ENCODE data around the gene BICRA.
"Not testable (repeated sequence)": the region's sequence is repeated elsewhere in the genome, so short reads cannot be mapped to it uniquely, and the experiment has no call there.

The BICRA gene

DNA sequence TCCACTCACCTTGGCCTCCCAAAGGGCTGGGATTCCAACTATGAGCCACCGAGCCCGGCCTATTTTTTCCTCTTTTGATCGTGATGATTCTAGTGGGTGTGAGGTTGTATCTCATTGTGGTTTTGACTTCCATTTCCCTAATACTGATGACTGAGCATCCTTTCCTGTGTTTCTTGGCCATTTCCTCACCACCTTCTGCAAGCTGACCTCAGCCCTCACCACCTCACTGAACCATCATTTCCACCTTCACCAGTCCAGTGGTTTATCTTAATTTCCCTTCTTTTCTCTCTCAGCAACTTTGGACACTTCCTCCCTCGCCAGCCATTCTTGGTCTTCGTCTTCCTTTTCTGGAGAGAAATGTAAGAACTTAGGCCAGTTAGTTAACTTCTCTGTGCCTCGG lies 13.0 kb upstream of the BICRA start:
- Mint-ChIP-seq H3K27ac (no peak overlapping the region), H3K27me3 (no peaks in the 10 kb centered on the region), H3K9me3 (ENCODE audit: low read depth) (no peaks in the 10 kb centered on the region), H3K4me3 (no peak overlapping the region), H3K36me3 (no peaks in the 10 kb centered on the region), H3K4me1 (ENCODE audit: low read depth) (peaks cover 15% of the 10 kb centered on the region)

DNA sequence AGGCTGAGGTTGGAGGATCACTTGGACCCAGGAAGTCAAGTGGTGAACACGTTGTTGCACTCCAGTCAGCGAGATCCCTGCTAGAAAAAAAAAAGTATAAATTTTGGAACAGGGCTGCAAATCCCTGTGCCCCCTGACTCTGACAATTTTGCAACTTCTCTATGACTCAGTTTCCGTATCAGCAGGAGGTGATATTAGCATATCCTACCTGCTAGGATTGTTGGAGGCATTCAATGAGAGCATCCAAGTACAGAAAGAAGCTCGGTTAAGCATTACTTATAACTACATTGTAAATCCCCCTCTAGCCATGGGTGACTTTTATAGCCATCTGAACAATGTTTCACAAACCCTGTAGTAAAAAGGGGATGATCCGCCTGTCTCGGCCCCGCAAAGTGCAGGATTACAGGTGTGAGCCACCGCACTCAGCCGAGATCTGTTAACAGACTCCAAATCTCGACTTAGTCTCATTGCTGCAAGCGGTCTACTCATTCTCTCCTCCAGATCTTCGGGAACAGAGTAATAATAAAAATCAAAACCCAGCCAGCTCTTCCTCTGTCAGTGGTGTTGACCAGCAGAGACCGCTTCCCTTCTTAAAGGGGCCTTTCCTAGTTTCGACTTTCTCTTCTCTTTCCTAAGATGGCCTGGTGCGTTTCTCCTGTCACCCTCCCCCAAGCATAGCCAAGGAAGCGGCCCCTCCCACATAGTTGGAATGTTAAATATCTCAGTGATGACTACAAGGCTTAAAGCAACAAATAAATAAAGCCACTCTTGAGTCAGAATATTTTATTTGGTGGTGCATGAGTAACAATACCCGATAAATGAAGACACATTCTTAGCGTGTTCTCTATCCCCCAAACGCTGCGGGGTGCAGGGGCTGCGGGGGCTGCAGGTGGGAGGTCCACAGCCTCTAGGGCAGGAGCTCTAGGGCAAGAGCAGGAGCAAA lies 10.3 kb upstream of the BICRA start:
- peak overlapping the region; percentile 52 for H3K4me3 Mint-ChIP-seq
- peaks cover 19% of the 10 kb centered on the region for H3K4me1 Mint-ChIP-seq (ENCODE audit: low read depth)
- H3K27ac Mint-ChIP-seq: no peak overlapping the region
- no peaks in the 10 kb centered on the region for H3K9me3 Mint-ChIP-seq (ENCODE audit: low read depth)
- H3K36me3 Mint-ChIP-seq: no peaks in the 10 kb centered on the region
- H3K27me3 Mint-ChIP-seq: no peaks in the 10 kb centered on the region

- peak overlapping the region; percentile 76 for H3K27ac Mint-ChIP-seq
- not testable (repeated sequence) for H3K27me3 Mint-ChIP-seq; H3K36me3 Mint-ChIP-seq; H3K9me3 Mint-ChIP-seq (ENCODE audit: low read depth)
- peaks cover 26% of the 10 kb centered on the region for H3K4me1 Mint-ChIP-seq (ENCODE audit: low read depth)
- peak overlapping the region; percentile 84 for H3K4me3 Mint-ChIP-seq
Measured at GRCh38 chr19:47599671-47600245, 9.2 kb upstream of the BICRA start.

DNA sequence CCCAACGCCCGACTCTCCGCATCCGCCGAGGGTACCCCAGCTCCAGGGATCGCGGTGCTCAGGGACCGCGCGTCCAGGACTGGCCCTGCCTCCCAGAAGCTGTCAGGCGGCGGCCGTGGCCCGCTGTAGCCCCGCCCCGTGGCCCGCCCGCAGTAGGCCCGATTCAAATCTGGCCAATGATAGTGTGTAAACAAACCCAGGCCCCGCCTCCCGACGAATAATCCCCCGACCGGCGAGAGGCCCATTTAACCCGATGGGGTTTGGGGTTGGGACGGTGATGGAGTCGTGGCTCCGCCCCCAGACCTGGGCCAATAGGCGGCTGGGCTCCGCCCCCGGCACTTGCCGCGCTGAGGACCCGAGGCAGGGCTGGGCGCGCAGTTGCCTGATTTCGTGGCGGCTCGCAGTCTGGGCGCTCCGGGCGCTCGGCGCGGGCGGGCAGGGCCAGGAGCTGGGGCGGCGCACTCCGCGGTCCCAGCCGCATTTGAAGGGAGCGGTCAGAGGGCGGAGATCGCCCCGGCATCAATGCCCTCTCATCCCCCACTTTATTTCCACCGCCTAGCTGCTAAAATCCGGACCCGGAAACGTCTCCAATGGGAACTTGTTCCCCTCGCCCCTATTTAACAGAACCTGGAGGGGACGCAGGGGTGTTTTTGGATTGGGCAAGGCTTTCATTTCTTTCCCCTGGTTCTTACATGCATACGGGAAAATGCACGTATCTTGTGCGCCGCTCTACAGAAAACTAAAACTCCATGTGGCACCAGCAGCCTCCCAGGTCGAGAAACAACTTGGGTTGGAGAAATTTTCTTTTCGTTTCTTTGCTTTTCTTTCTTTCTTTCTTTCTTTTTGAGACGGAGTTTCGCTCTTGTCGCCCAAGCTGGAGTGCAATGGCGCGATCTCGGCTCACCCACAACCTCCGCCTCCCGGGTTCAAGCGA lies 8.4 kb upstream of the BICRA start:
- peak overlapping the region; percentile 84 for H3K4me3 Mint-ChIP-seq
- peaks cover 26% of the 10 kb centered on the region for H3K4me1 Mint-ChIP-seq (ENCODE audit: low read depth)
- H3K9me3 Mint-ChIP-seq (ENCODE audit: low read depth): no peaks in the 10 kb centered on the region
- H3K27me3 Mint-ChIP-seq: no peaks in the 10 kb centered on the region
- peak overlapping the region; percentile 81 for H3K27ac Mint-ChIP-seq
- H3K36me3 Mint-ChIP-seq: no peaks in the 10 kb centered on the region

DNA sequence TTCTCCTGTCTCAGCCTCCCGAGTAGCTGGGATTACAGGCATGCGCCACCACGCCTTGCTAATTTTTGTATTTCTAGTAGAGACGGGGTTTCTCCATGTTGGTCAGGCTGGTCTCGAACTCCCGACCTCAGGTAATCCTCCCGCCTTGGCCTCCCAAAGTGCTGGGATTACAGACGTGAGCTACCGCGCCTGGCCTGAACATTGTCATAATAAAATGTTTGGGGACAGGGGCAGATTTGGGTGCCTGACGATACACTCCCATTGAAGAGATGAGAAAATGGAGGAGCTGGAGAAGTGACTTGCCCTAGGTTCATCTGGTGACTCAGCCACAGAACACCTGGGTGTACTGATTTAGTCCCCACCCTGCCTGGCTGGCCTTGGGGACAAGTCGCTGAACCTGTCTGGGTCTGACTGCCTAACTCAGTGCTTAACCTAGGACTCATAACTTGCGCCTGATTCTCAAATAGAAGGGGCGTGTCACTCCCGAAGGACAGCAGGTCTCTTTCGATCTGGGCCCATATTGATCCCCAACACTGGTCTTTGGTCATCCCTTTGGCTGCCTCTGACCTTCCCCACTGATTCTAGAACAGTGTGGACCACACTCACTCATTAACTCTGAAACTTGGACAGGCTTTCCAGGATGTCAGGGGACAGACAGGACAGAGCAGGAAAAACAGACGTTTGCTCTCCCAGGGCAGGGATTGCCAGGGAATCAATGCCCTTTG lies 7.6 kb upstream of the BICRA start:
- Mint-ChIP-seq H3K36me3 (no peaks in the 10 kb centered on the region), H3K9me3 (ENCODE audit: low read depth) (no peaks in the 10 kb centered on the region), H3K27me3 (no peaks in the 10 kb centered on the region), H3K4me1 (ENCODE audit: low read depth) (peaks cover 23% of the 10 kb centered on the region), H3K27ac (peak overlapping the region; percentile 81), H3K4me3 (peak overlapping the region; percentile 84)

DNA sequence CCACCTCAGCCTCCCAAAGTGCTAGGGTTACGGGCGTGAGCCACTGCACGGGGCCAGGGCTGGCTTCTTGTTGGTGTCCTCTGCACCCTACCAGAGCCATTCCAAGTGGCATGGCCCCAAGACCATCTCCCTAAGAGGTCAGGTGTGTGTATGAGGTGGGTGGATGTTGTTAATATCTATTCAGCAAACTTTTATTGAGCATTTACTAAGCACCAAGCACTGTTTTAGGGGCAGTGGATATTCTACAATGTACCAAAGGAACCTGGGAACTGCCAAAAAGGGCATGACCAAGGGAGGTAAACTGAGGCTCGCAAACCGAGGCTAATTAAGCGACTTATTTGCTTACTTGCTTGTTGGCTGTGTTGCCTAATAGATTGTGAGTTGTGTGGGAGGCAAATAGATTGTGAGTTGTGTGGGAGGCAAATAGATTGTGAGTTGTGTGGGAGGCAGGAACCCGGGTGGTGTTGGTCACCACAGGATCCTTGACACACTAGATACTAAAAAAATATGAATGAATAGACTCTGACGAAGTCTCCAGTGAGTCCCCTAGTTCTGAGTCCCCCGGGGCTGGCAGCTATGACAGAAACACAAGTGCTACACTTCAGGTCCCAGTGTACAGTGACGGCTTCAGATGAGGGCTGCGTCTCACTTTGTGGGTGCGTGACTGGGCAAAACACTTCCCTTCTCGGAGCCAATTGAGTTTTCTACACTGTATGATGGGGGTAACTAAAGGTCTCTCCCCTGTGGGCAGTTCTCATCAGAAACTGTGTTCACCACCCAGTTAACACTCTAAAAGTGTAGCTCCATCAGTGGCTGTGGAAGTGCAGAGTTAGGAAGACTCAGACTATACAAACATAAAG lies 5.0 kb upstream of the BICRA start:
- H3K36me3 Mint-ChIP-seq: no peaks in the 10 kb centered on the region
- H3K9me3 Mint-ChIP-seq (ENCODE audit: low read depth): no peaks in the 10 kb centered on the region
- peaks cover 27% of the 10 kb centered on the region for H3K4me1 Mint-ChIP-seq (ENCODE audit: low read depth)
- H3K27ac Mint-ChIP-seq: no peak overlapping the region
- no peak overlapping the region for H3K4me3 Mint-ChIP-seq
- no peaks in the 10 kb centered on the region for H3K27me3 Mint-ChIP-seq

DNA sequence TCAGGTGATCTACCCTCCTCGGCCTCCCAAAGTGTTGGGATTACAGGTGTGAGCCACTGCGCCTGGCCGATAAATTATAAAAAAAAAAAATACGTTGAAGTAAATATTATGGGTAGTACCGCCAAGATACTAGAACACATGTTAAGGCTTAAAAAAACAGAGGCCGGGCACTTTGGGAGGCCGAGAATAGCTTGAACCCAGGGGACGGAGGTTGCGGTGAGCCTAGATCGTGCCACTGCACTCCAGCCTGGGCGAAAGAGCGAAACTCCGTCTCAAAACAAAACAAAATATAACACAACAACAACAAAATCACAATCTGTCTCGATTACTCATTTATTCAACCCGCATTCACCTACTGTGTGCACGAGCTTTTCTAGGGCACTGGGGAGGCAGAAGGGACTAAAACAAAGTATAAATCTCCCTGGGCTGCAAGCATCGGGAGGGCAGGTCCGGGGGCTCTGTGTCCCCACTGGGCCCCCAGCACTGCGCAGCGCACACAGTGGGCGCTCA lies 1.3 kb upstream of the BICRA start:
- H3K27me3 Mint-ChIP-seq: no peaks in the 10 kb centered on the region
- peaks cover 28% of the 10 kb centered on the region for H3K4me1 Mint-ChIP-seq (ENCODE audit: low read depth)
- no peaks in the 10 kb centered on the region for H3K9me3 Mint-ChIP-seq (ENCODE audit: low read depth)
- peak overlapping the region; percentile 70 for H3K4me3 Mint-ChIP-seq
- H3K36me3 Mint-ChIP-seq: no peaks in the 10 kb centered on the region
- peak overlapping the region; percentile 11 for H3K27ac Mint-ChIP-seq

- Mint-ChIP-seq H3K4me3 (peak overlapping the region; percentile 70), H3K4me1 (ENCODE audit: low read depth) (peaks cover 30% of the 10 kb centered on the region), H3K36me3 (no peaks in the 10 kb centered on the region), H3K27me3 (no peaks in the 10 kb centered on the region), H3K27ac (peak overlapping the region; percentile 86), H3K9me3 (ENCODE audit: low read depth) (no peaks in the 10 kb centered on the region)
Measured at GRCh38 chr19:47608074-47608918, 638 bp upstream of the BICRA start.

GRCh38 chr19:47609906-47610894 lies 1.3 kb downstream of the BICRA start:
- peak overlapping the region; percentile 74 for H3K27ac Mint-ChIP-seq
- no peaks in the 10 kb centered on the region for H3K27me3 Mint-ChIP-seq
- H3K36me3 Mint-ChIP-seq: peaks cover 2% of the 10 kb centered on the region
- peaks cover 32% of the 10 kb centered on the region for H3K4me1 Mint-ChIP-seq (ENCODE audit: low read depth)
- H3K4me3 Mint-ChIP-seq: peak overlapping the region; percentile 79
- H3K9me3 Mint-ChIP-seq (ENCODE audit: low read depth): no peaks in the 10 kb centered on the region

GRCh38 chr19:47610902-47611301 lies 2.0 kb downstream of the BICRA start:
- H3K9me3 Mint-ChIP-seq (ENCODE audit: low read depth): no peaks in the 10 kb centered on the region
- no peaks in the 10 kb centered on the region for H3K27me3 Mint-ChIP-seq
- peak overlapping the region; percentile 74 for H3K27ac Mint-ChIP-seq
- H3K36me3 Mint-ChIP-seq: peaks cover 4% of the 10 kb centered on the region
- peaks cover 37% of the 10 kb centered on the region for H3K4me1 Mint-ChIP-seq (ENCODE audit: low read depth)
- peak overlapping the region; percentile 79 for H3K4me3 Mint-ChIP-seq

- no peaks in the 10 kb centered on the region for H3K9me3 Mint-ChIP-seq (ENCODE audit: low read depth)
- no peaks in the 10 kb centered on the region for H3K27me3 Mint-ChIP-seq
- H3K4me1 Mint-ChIP-seq (ENCODE audit: low read depth): peaks cover 38% of the 10 kb centered on the region
- peaks cover 4% of the 10 kb centered on the region for H3K36me3 Mint-ChIP-seq
- H3K27ac Mint-ChIP-seq: peak overlapping the region; percentile 11
- H3K4me3 Mint-ChIP-seq: no peak overlapping the region
Measured at GRCh38 chr19:47613165-47614020, 4.5 kb downstream of the BICRA start.
